K562 (cell line): ENCODE results near the gene MMP17.

ENCODE experiments used
- CTCF ChIP-seq, 3 experiments: IDR thresholded peaks in 2 of 3; conservative IDR thresholded peaks in 1 of 3; 2 replicates each; pipeline ENCODE4 v1.5.1; 2011 to 2012; ENCODE audit warnings: low read length in 3 of 3, mild to moderate bottlenecking in 3 of 3, control low read depth in 2 of 3, improper control_type of control experiment in 1 of 3, inconsistent platforms in 1 of 3, low read depth in 1 of 3, mixed read lengths in 1 of 3, moderate library complexity in 1 of 3; ENCODE audit not compliant: insufficient read depth in 2 of 3
- GABPA ChIP-seq: fragments of 200-800 bp; sonication (Bioruptor generic); conservative IDR thresholded peaks from 2 replicates; pipeline ENCODE4 v1.6.1; 2016; ENCODE audit warnings: low read depth, missing genetic modification characterization, missing compliant biosample characterization
- HCFC1 ChIP-seq: IDR thresholded peaks from 2 replicates; pipeline ENCODE4 v1.6.1; 2012; ENCODE audit warnings: low read depth, low read length, improper control_type of control experiment
- MAX ChIP-seq: sonication (generic); formaldehyde crosslinking; IDR thresholded peaks from 2 replicates; pipeline ENCODE4 v1.9.0; 2022; ENCODE audit warnings: mild to moderate bottlenecking, missing genetic modification reagents
- PCBP1 ChIP-seq: fragments of 200-400 bp; formaldehyde crosslinking; IDR thresholded peaks from 2 replicates; pipeline ENCODE4 v1.6.1; 2018; ENCODE audit warnings: mild to moderate bottlenecking, low read depth, low read length; ENCODE audit not compliant: poor library complexity, severe bottlenecking
- RFX5 ChIP-seq: IDR thresholded peaks from 2 replicates; pipeline ENCODE4 v1.6.1; 2011; ENCODE audit warnings: low read depth, mild to moderate bottlenecking, improper control_type of control experiment, low read length
- SIRT6 ChIP-seq: IDR thresholded peaks from one replicate; pipeline ENCODE4 v1.6.1; 2012; ENCODE audit warnings: low read depth, mild to moderate bottlenecking, control low read depth, inconsistent platforms, low read length, moderate library complexity
- SMC3 ChIP-seq: conservative IDR thresholded peaks from 2 replicates; pipeline ENCODE4 v1.6.1; 2011; ENCODE audit warnings: low read depth, low read length, improper control_type of control experiment; ENCODE audit not compliant: insufficient read depth
- ZBTB33 ChIP-seq: sonication (generic); formaldehyde crosslinking; IDR thresholded peaks from 2 replicates; pipeline ENCODE4 v1.8.1; 2023; ENCODE audit warnings: mild to moderate bottlenecking, missing genetic modification reagents

DNA sequence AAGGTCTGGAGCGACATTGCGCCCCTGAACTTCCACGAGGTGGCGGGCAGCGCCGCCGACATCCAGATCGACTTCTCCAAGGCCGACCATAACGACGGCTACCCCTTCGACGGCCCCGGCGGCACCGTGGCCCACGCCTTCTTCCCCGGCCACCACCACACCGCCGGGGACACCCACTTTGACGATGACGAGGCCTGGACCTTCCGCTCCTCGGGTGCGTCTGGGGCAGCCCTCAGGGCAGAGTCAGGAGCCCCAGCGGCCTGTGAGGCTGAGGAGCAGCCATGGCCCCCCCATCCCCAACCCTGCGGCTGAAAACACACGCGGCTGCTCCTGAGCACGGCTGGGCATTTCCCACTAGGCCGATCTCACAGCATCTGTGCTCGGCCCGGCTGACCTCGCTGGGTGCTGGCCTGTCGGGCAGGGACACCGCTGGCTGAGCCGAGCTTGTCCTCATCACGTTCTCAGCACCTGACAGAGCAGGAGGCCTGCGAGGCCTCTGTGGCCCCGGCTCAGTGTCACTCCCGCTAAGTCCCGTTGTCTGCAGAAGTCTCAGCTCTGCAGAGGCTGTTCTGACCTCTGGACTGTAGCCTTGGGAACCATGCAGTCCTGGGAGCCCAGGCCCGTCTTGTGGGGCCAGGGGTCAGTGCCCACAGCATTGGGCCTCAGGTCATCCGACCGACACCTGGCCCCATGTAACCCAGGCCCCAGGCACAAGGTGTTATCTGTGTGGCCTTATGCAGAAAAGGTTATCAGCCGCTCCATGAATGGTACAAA, 12.6 kb downstream of the MMP17 start:
- TF ChIP-seq GABPA (no peak), HCFC1 (no peak), MAX (no peak), ZBTB33 (CRISPR knock-in tag) (no peak; the same call in 1 of the 2 replicates), CTCF (IDR thresholded peaks at IDR 0.05 in 2 of 3, conservative IDR thresholded peaks at IDR 0.05 in 1 of 3; ENCODE audit: insufficient read depth in 2 of 3, low read depth in 1 of 3, low read length in 3 of 3) (no peak), SMC3 (no peak), SIRT6 (no peak), PCBP1 (no peak), RFX5 (no peak)
